Pancreas (tissue), 10 donors: ENCODE data around the gene RDH12. TPM values are rescaled to one million over a fixed set of nuclear protein-coding genes. Genes with fewer than 3 reads are reported as not detected.

Source experiments
- ATAC-seq, 4 donors: fragments of 200-7000 bp; cut with Tn5 transposase; one replicate each; pipeline versions ENCODE4 v1.8.0 to v1.9.1; 2020; ENCODE audit warnings: mild to moderate bottlenecking in 4 of 4, moderate library complexity in 4 of 4
- DNase-seq, 6 donors: peaks; one replicate each; pipeline ENCODE4 v3.0.0-alpha.2; 2020
- FAIRE-seq: peaks from 2 replicates; lab custom pipeline; 2012; peaks lifted over from hg19 to GRCh38; lab: Jason Lieb, UNC
- H3K27ac ChIP-seq, 4 donors: fragments of 200-600 bp; sonication (generic); 1 replicate in 3 of 4; 2 replicates in 1 of 4; pipeline versions ENCODE4 v1.5.0 to v1.8.0; 2020
- H3K27me3 ChIP-seq, 4 donors: fragments of 200-600 bp; one replicate each; pipeline ENCODE4 v1.8.0; 2021
- H3K36me3 ChIP-seq, 3 donors: fragments of 200-600 bp; sonication (generic) in 1 of 3; one replicate each; pipeline versions ENCODE4 v1.5.0 to v1.8.0; 2020 to 2021
- H3K4me1 ChIP-seq, 3 donors: fragments of 200-600 bp; one replicate each; pipeline ENCODE4 v1.8.0; 2021
- H3K4me3 ChIP-seq, 4 donors: fragments of 200-600 bp; sonication (generic) in 2 of 4; one replicate each; pipeline versions ENCODE4 v1.5.0 to v1.8.0; 2020 to 2021
- H3K9me3 ChIP-seq, 4 donors: fragments of 200-600 bp; one replicate each; pipeline ENCODE4 v1.8.0; 2021
- CTCF ChIP-seq, 4 donors: fragments of 200-600 bp; sonication (generic) in 3 of 4; IDR thresholded peaks; one replicate each; pipeline versions ENCODE4 v1.5.0 to v1.8.0; 2021; ENCODE audit warnings: antibody characterized with exemption in 4 of 4
- WGBS, 2 donors: extraction: QIAGEN DNeasy Blood & Tissue Kit; methylation state at CpG; one replicate each; pipeline ENCODE4 v1.1.7; 2013; 5-methylcytosine and 5-hydroxymethylcytosine counted together
- intact Hi-C, 3 donors: fragments of 100-400 bp; cut with DNase I; formaldehyde crosslinking; loops; one replicate each; pipeline versions ENCODE4 v1.11.1 to v1.14.2; 2022
- polyA plus RNA-seq, 2 donors: library from polyadenylated mRNA; stranded (reverse); fragments of 200-250 nt; gene quantifications; one replicate each; pipeline ENCODE4 v1.2.3, GENCODE V29; 2013
- total RNA-seq, 6 donors: library from RNA; stranded (reverse); fragmentation: NEBNext Ultra II Directional in 4 of 6; extraction: Animal tissue kit (Norgen Biotek cat#: 25700) in 4 of 6; gene quantifications; one replicate each; pipeline versions ENCODE4 v1.2.1 to v1.2.4, GENCODE V29; 2021 to 2023
- donor health status: healthy with polysubstance abuse.
- donor health status: DM: no; HTN: no; CAD: no; lungs with moderate emphysema.
- donor health status: DM: no; HTN: no; CAD: no.
- donor health status: control.
- donor health status: control.
- donor health status: Bipolar disorder and iron deficiency.
- donor health status: DM: yes; HTN: yes; CAD: no.
- donor health status: DM: no; HTN: no; CAD: no.
- donor health status: DM: no; HTN: no; CAD: no.
- donor health status: DM: yes; HTN: yes; CAD: no.

Gene RDH12
- total and polyA plus RNA-seq, 8 donors = 1.0 to 2.5 (median 1.5) TPM

GRCh38 chr14:67768219-67768618, 66.5 kb downstream of the RDH12 start:
- DNase-seq = no peak
- Histone ChIP-seq H3K4me3 (no peak overlapping the region), H3K9me3 (no peaks in the 10 kb centered on the region), H3K27me3 (no peaks in the 10 kb centered on the region), H3K4me1 (no peaks in the 10 kb centered on the region), H3K27ac (no peak overlapping the region), H3K36me3 (peaks cover 0 to 47% (median 6%) of the 10 kb centered on the region in 3 donors)
- no peak for TF ChIP-seq CTCF (IDR thresholded peaks at IDR 0.05)
- intact Hi-C loops = no loop called here
- ATAC-seq = peak in 1 of 4 donors; percentile 41
- WGBS, 2 donors = 40 to 41% methylated on average over 2 of the region's 2 CpGs
- FAIRE-seq = no peak

- FAIRE-seq (no peak), DNase-seq (no peak), ATAC-seq (no peak)
- H3K27ac ChIP-seq = no peak overlapping the region
- H3K27me3 ChIP-seq = no peaks in the 10 kb centered on the region
- no peak overlapping the region for H3K4me3 ChIP-seq
- peaks cover 3 to 66% (median 27%) of the 10 kb centered on the region in 3 donors for H3K36me3 ChIP-seq
- WGBS, 2 donors = 96% methylated on average over 5 of the region's 5 CpGs
- H3K4me1 ChIP-seq = no peaks in the 10 kb centered on the region
- H3K9me3 ChIP-seq = no peaks in the 10 kb centered on the region
- intact Hi-C loops = no loop called here
- TF ChIP-seq CTCF (IDR thresholded peaks at IDR 0.05) = no peak
Measured at GRCh38 chr14:67773844-67774377, 72.2 kb downstream of the RDH12 start.

- peaks cover 3 to 77% (median 24%) of the 10 kb centered on the region in 3 donors for H3K36me3 ChIP-seq
- WGBS, 2 donors = 73 to 75% methylated on average over 4 of the region's 4 CpGs
- FAIRE-seq = no peak
Measured at GRCh38 chr14:67776653-67777322, 75.1 kb downstream of the RDH12 start.

GRCh38 chr14:67778792-67779191, 77.1 kb downstream of the RDH12 start:
- Histone ChIP-seq H3K36me3 (peaks cover 6 to 71% (median 37%) of the 10 kb centered on the region in 3 donors), H3K27ac (no peak overlapping the region), H3K9me3 (no peaks in the 10 kb centered on the region), H3K27me3 (no peaks in the 10 kb centered on the region), H3K4me1 (no peaks in the 10 kb centered on the region), H3K4me3 (no peak overlapping the region)
- 79 to 85% methylated on average over 1 of the region's 1 CpG for WGBS, 2 donors
- DNase-seq (no peak), ATAC-seq (no peak), FAIRE-seq (no peak)
- intact Hi-C loops = no loop called here
- TF ChIP-seq CTCF (IDR thresholded peaks at IDR 0.05) = no peak

More at GRCh38 chr14:67776653-67777322, 75.1 kb downstream of the RDH12 start:
- ATAC-seq (no peak), DNase-seq (no peak)
- no peaks in the 10 kb centered on the region for H3K9me3 ChIP-seq
- intact Hi-C loops = no loop called here
- H3K4me3 ChIP-seq = no peak overlapping the region
- H3K4me1 ChIP-seq = no peaks in the 10 kb centered on the region
- H3K27me3 ChIP-seq = no peaks in the 10 kb centered on the region
- TF ChIP-seq CTCF (IDR thresholded peaks at IDR 0.05) = no peak
- no peak overlapping the region for H3K27ac ChIP-seq

GRCh38 chr14:67782090-67782489, 80.4 kb downstream of the RDH12 start:
- H3K9me3 ChIP-seq = no peaks in the 10 kb centered on the region
- intact Hi-C loops = no loop called here
- ATAC-seq (no peak), DNase-seq (no peak), FAIRE-seq (no peak)
- no peak for TF ChIP-seq CTCF (IDR thresholded peaks at IDR 0.05)
- H3K36me3 ChIP-seq = peaks cover 6 to 72% (median 36%) of the 10 kb centered on the region in 3 donors
- no peak overlapping the region for H3K4me3 ChIP-seq
- H3K27ac ChIP-seq = no peak overlapping the region
- 57 to 88% methylated on average over 3 of the region's 3 CpGs for WGBS, 2 donors
- H3K4me1 ChIP-seq = no peaks in the 10 kb centered on the region
- no peaks in the 10 kb centered on the region for H3K27me3 ChIP-seq
